ENCODE results near the gene PDE6G. TPM values are rescaled to one million over a fixed set of nuclear protein-coding genes. Genes with fewer than 3 reads are reported as not detected.
A peak's percentile ranks its signal among the peaks of the same experiment; 100 is the strongest.

PDE6G gene
- total RNA-seq, 4 donors from 2014 or later = not detected

- H3K4me3 ChIP-seq (replicated peaks in 1 of 3) = no peak overlapping the region
- H3K27me3 ChIP-seq = no peaks in the 10 kb centered on the region
- WGBS, 2 donors = 89 to 94% methylated on average over 14 of the region's 20 CpGs
- peaks cover 19 to 25% of the 10 kb centered on the region in 2 donors for H3K4me1 ChIP-seq
- H3K36me3 ChIP-seq = peaks cover 48 to 52% of the 10 kb centered on the region in 2 donors
- DNase-seq = no peak
- H3K9me3 ChIP-seq = no peaks in the 10 kb centered on the region
- TF ChIP-seq CTCF (IDR thresholded peaks at IDR 0.05) (no peak), POLR2A (IDR thresholded peaks at IDR 0.05) (no peak)
- intact Hi-C loops (cut with DNase I) = no loop called here
- no peak overlapping the region for H3K27ac ChIP-seq
Measured at GRCh38 chr17:81686614-81687013, 30.3 kb upstream of the PDE6G start.

GRCh38 chr17:81685108-81685507, 28.8 kb upstream of the PDE6G start:
- TF ChIP-seq POLR2A (IDR thresholded peaks at IDR 0.05) (no peak), CTCF (IDR thresholded peaks at IDR 0.05) (no peak)

GRCh38 chr17:81684442-81684911, 28.1 kb upstream of the PDE6G start:
- no peaks in the 10 kb centered on the region for H3K27me3 ChIP-seq
- H3K27ac ChIP-seq = peak overlapping the region in 2 of 3 donors; percentile 25 to 55
- H3K4me3 ChIP-seq (replicated peaks in 1 of 3) = peak overlapping the region; percentile 44 to 81 (median 72)
- H3K36me3 ChIP-seq = peaks cover 34 to 35% of the 10 kb centered on the region in 2 donors
- 4 to 8% methylated on average over 8 to 15 of the region's 16 CpGs for WGBS, 2 donors
- peaks cover 19 to 26% of the 10 kb centered on the region in 2 donors for H3K4me1 ChIP-seq
- no peak for TF ChIP-seq POLR2A (IDR thresholded peaks at IDR 0.05)
- DNase-seq = no peak
- intact Hi-C loops (cut with DNase I) = no loop called here
- no peaks in the 10 kb centered on the region for H3K9me3 ChIP-seq

More at GRCh38 chr17:81685108-81685507, 28.8 kb upstream of the PDE6G start:
- peak overlapping the region in 1 of 3 donors; percentile 72 for H3K4me3 ChIP-seq (replicated peaks in 1 of 3)
- DNase-seq = no peak
- WGBS, 2 donors = 81% methylated on average over 7 to 11 of the region's 12 CpGs
- no peak overlapping the region for H3K27ac ChIP-seq
- no peaks in the 10 kb centered on the region for H3K9me3 ChIP-seq
- H3K4me1 ChIP-seq = peaks cover 19 to 26% of the 10 kb centered on the region in 2 donors
- H3K27me3 ChIP-seq = no peaks in the 10 kb centered on the region
- peaks cover 37 to 39% of the 10 kb centered on the region in 2 donors for H3K36me3 ChIP-seq
- intact Hi-C loops (cut with DNase I) = no loop called here

GRCh38 chr17:81683584-81684441, 27.5 kb upstream of the PDE6G start, which contains the start of the genes ARL16 and HGS:
Gene ARL16, minus strand, starts transcription at chr17:81683797. Its CDS starts 44 bp downstream, at chr17:81683753.
Gene HGS, plus strand, starts transcription at chr17:81684011. Its CDS starts 56 bp downstream, at chr17:81684067.
- Histone ChIP-seq H3K27ac (peak within 1 kb of the TSS in 2 of 3 donors; percentile 55 to 88), H3K36me3 (peaks cover 27 to 29% of the 10 kb centered on the region in 2 donors), H3K4me1 (peaks cover 19 to 26% of the 10 kb centered on the region in 2 donors), H3K4me3 (replicated peaks in 1 of 3) (peak within 1 kb of the TSS; percentile 44 to 81 (median 72)), H3K27me3 (no peaks in the 10 kb centered on the region), H3K9me3 (no peaks in the 10 kb centered on the region)
- TF ChIP-seq POLR2A (IDR thresholded peaks at IDR 0.05) (peak in 1 of 2 donors; percentile 71), CTCF (IDR thresholded peaks at IDR 0.05) (no peak)
- 0% methylated on average over 1 to 27 of the region's 112 CpGs for WGBS, 2 donors
- intact Hi-C loops (cut with DNase I) = no loop called here
- DNase-seq = peak; percentile 97 to 98

- Histone ChIP-seq H3K36me3 (peaks cover 21 to 22% of the 10 kb centered on the region in 2 donors), H3K4me1 (peaks cover 19 to 26% of the 10 kb centered on the region in 2 donors), H3K9me3 (no peaks in the 10 kb centered on the region), H3K27me3 (no peaks in the 10 kb centered on the region), H3K4me3 (replicated peaks in 1 of 3) (peak overlapping the region; percentile 44 to 72 (median 70)), H3K27ac (peak overlapping the region in 2 of 3 donors; percentile 39 to 88)
- no peak for DNase-seq
- intact Hi-C loops (cut with DNase I) = no loop called here
- 0 to 3% methylated on average over 6 to 7 of the region's 37 CpGs for WGBS, 2 donors
- TF ChIP-seq CTCF (IDR thresholded peaks at IDR 0.05) (no peak), POLR2A (IDR thresholded peaks at IDR 0.05) (no peak)
Measured at GRCh38 chr17:81683208-81683583, 26.9 kb upstream of the PDE6G start.

Measured in thyroid gland (tissue), 4 donors.